ENCODE data around the gene ATP2C2.

ATP2C2 gene

GRCh38 chr16:84408856-84409255 is 40.5 kb downstream of the ATP2C2 start:
- Histone ChIP-seq H3K36me3 (no peaks in the 10 kb centered on the region), H3K4me1 (no peaks in the 10 kb centered on the region), H3K27me3 (peaks cover 0 to 17% of the 10 kb centered on the region in 2 donors), H3K27ac (no peak overlapping the region), H3K4me3 (no peak overlapping the region), H3K9me3 (no peaks in the 10 kb centered on the region)
- intact Hi-C loops (cut with DNase I; ENCODE audit: low total_unique reads): no loop called here
- TF ChIP-seq CTCF (IDR thresholded peaks at IDR 0.05): no peak
- DNase-seq: no peak

- DNase-seq: no peak
- no peaks in the 10 kb centered on the region for H3K4me1 ChIP-seq
- no peak overlapping the region for H3K27ac ChIP-seq
- H3K4me3 ChIP-seq: no peak overlapping the region
- H3K9me3 ChIP-seq: no peaks in the 10 kb centered on the region
- no peak for TF ChIP-seq CTCF (IDR thresholded peaks at IDR 0.05)
- H3K36me3 ChIP-seq: no peaks in the 10 kb centered on the region
- intact Hi-C loops (cut with DNase I; ENCODE audit: low total_unique reads): no loop called here
- H3K27me3 ChIP-seq: peaks cover 0 to 17% of the 10 kb centered on the region in 2 donors
Measured at GRCh38 chr16:84410361-84411138, 42.2 kb downstream of the ATP2C2 start.

- H3K9me3 ChIP-seq: no peaks in the 10 kb centered on the region
- DNase-seq: no peak
- peaks cover 0 to 11% of the 10 kb centered on the region in 2 donors for H3K27me3 ChIP-seq
- intact Hi-C loops (cut with DNase I; ENCODE audit: low total_unique reads): no loop called here
- no peak overlapping the region for H3K4me3 ChIP-seq
- H3K36me3 ChIP-seq: no peaks in the 10 kb centered on the region
- no peaks in the 10 kb centered on the region for H3K4me1 ChIP-seq
- no peak for TF ChIP-seq CTCF (IDR thresholded peaks at IDR 0.05)
- no peak overlapping the region for H3K27ac ChIP-seq
Measured at GRCh38 chr16:84411768-84412167, 43.4 kb downstream of the ATP2C2 start.

- Histone ChIP-seq H3K36me3 (no peaks in the 10 kb centered on the region), H3K4me1 (no peaks in the 10 kb centered on the region), H3K27ac (no peak overlapping the region), H3K27me3 (peaks cover 0 to 10% of the 10 kb centered on the region in 2 donors), H3K4me3 (no peak overlapping the region), H3K9me3 (no peaks in the 10 kb centered on the region)
- no peak for TF ChIP-seq CTCF (IDR thresholded peaks at IDR 0.05)
- intact Hi-C loops (cut with DNase I; ENCODE audit: low total_unique reads): no loop called here
- no peak for DNase-seq
Measured at GRCh38 chr16:84412262-84412661, 43.9 kb downstream of the ATP2C2 start.

- Histone ChIP-seq H3K36me3 (no peaks in the 10 kb centered on the region), H3K4me3 (no peak overlapping the region), H3K27ac (no peak overlapping the region), H3K4me1 (no peaks in the 10 kb centered on the region), H3K27me3 (peaks cover 0 to 9% of the 10 kb centered on the region in 2 donors), H3K9me3 (no peaks in the 10 kb centered on the region)
- DNase-seq: no peak
- TF ChIP-seq CTCF (IDR thresholded peaks at IDR 0.05): no peak
- intact Hi-C loops (cut with DNase I; ENCODE audit: low total_unique reads): no loop called here
Measured at GRCh38 chr16:84413244-84414004, 45.1 kb downstream of the ATP2C2 start.

Data from tibial artery (tissue), 4 donors.